ENCODE measurements around the gene ING1. TPM values are rescaled to one million over a fixed set of nuclear protein-coding genes. Genes with fewer than 3 reads are reported as not detected.

The ING1 gene
- total and polyA plus RNA-seq, 4 donors = 7.4 to 16.8 (median 10.6) TPM

DNA sequence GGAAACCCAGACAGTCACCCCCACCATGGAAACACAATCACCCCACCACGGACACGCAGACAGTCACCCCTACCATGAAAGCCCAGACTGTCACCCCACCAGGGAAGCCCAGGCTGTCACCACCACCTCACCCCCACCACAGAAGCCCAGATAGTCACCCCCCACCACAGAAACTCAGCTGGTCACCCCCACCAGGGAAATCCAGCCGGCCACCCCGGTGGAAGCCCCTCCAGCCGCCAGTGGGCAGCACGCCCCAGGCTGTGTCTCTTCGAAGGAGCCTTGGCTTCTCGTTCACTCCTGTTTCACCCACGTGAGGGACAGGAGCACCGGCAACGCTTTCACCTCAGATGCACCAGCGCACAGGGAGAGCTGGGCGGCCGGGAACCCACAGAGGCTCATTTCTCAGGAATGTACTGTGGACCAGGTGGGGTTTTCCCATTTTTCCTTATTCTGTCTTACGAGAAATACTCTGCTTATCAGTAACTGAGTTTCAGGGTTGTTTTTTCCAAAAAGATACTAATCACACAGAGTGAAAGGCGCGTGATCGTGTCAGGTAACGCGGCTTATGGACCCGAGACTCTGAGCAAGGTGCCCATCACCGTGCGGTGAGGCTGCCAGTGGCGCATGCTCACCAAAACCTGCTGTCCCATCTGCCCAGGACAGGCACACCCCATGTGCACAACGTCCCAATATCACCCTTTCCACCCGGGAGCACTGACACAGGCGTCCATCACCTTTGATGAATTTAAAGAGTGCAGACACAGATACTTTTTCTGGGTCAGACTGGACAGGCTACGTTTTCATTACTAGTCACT, 35.6 kb upstream of the ING1 start:
- intact Hi-C loops (cut with DNase I) = no loop called here
- H3K27me3 ChIP-seq (ENCODE audit: control insufficient read depth in 1 of 2, insufficient read depth in 2 of 2, low read length in 1 of 2) = no peaks in the 10 kb centered on the region
- no peak overlapping the region for H3K27ac ChIP-seq (ENCODE audit: low read depth in 1 of 2, low read length in 2 of 2)
- WGBS, 2 donors = 83 to 87% methylated on average over 24 to 28 of the region's 28 CpGs
- no peaks in the 10 kb centered on the region for H3K4me1 ChIP-seq (ENCODE audit: control insufficient read depth in 1 of 2, insufficient read depth in 2 of 2, low read length in 2 of 2)
- H3K9me3 ChIP-seq (ENCODE audit: control insufficient read depth, low read length) = no peaks in the 10 kb centered on the region
- no peak for DNase-seq
- H3K4me3 ChIP-seq (ENCODE audit: low read length in 2 of 2) = no peak overlapping the region
- peaks cover 4% of the 10 kb centered on the region in 2 donors for H3K36me3 ChIP-seq (ENCODE audit: control insufficient read depth in 1 of 2, insufficient read depth in 2 of 2, low read length in 1 of 2)
- no peak for ATAC-seq (ENCODE audit: low FRiP score)

GRCh38 chr13:110680852-110681251, 32.6 kb upstream of the ING1 start:
- ATAC-seq (ENCODE audit: low FRiP score) (no peak), DNase-seq (no peak)
- intact Hi-C loops (cut with DNase I) = no loop called here
- Histone ChIP-seq H3K27me3 (ENCODE audit: control insufficient read depth in 1 of 2, insufficient read depth in 2 of 2, low read length in 1 of 2) (no peaks in the 10 kb centered on the region), H3K9me3 (ENCODE audit: control insufficient read depth, low read length) (no peaks in the 10 kb centered on the region), H3K4me1 (ENCODE audit: control insufficient read depth in 1 of 2, insufficient read depth in 2 of 2, low read length in 2 of 2) (no peaks in the 10 kb centered on the region), H3K4me3 (ENCODE audit: low read length in 2 of 2) (no peak overlapping the region), H3K36me3 (ENCODE audit: control insufficient read depth in 1 of 2, insufficient read depth in 2 of 2, low read length in 1 of 2) (peaks cover 4 to 5% of the 10 kb centered on the region in 2 donors), H3K27ac (ENCODE audit: low read depth in 1 of 2, low read length in 2 of 2) (no peak overlapping the region)
- 80 to 87% methylated on average over 7 of the region's 7 CpGs for WGBS, 2 donors

- Histone ChIP-seq H3K27ac (ENCODE audit: low read depth in 1 of 2, low read length in 2 of 2) (no peak overlapping the region), H3K27me3 (ENCODE audit: control insufficient read depth in 1 of 2, insufficient read depth in 2 of 2, low read length in 1 of 2) (no peaks in the 10 kb centered on the region), H3K9me3 (ENCODE audit: control insufficient read depth, low read length) (no peaks in the 10 kb centered on the region), H3K4me1 (ENCODE audit: control insufficient read depth in 1 of 2, insufficient read depth in 2 of 2, low read length in 2 of 2) (no peaks in the 10 kb centered on the region), H3K36me3 (ENCODE audit: control insufficient read depth in 1 of 2, insufficient read depth in 2 of 2, low read length in 1 of 2) (peaks cover 2 to 4% of the 10 kb centered on the region in 2 donors), H3K4me3 (ENCODE audit: low read length in 2 of 2) (no peak overlapping the region)
- intact Hi-C loops (cut with DNase I) = loop anchor here in 1 of 2 donors (2.0 kb wide), 1 partner anchor 137 kb away; no protein-coding TSS in a partner anchor
- no peak for ATAC-seq (ENCODE audit: low FRiP score)
- WGBS, 2 donors = 83 to 85% methylated on average over 15 of the region's 15 CpGs
- DNase-seq = no peak
These were observed 31.5 kb upstream of the ING1 start for GRCh38 chr13:110681868-110682550.

GRCh38 chr13:110682746-110683145, 30.8 kb upstream of the ING1 start:
- intact Hi-C loops (cut with DNase I) = loop anchor here in 1 of 2 donors (2.0 kb wide), 1 partner anchor 136 kb away; no protein-coding TSS in a partner anchor
- H3K27me3 ChIP-seq (ENCODE audit: control insufficient read depth in 1 of 2, insufficient read depth in 2 of 2, low read length in 1 of 2) = no peaks in the 10 kb centered on the region
- no peaks in the 10 kb centered on the region for H3K4me1 ChIP-seq (ENCODE audit: control insufficient read depth in 1 of 2, insufficient read depth in 2 of 2, low read length in 2 of 2)
- WGBS, 2 donors = 87 to 88% methylated on average over 12 of the region's 12 CpGs
- H3K36me3 ChIP-seq (ENCODE audit: control insufficient read depth in 1 of 2, insufficient read depth in 2 of 2, low read length in 1 of 2) = peaks cover 2 to 4% of the 10 kb centered on the region in 2 donors
- H3K4me3 ChIP-seq (ENCODE audit: low read length in 2 of 2) = no peak overlapping the region
- H3K27ac ChIP-seq (ENCODE audit: low read depth in 1 of 2, low read length in 2 of 2) = no peak overlapping the region
- ATAC-seq (ENCODE audit: low FRiP score) (no peak), DNase-seq (no peak)
- no peaks in the 10 kb centered on the region for H3K9me3 ChIP-seq (ENCODE audit: control insufficient read depth, low read length)

- no peak overlapping the region for H3K4me3 ChIP-seq (ENCODE audit: low read length in 2 of 2)
- peaks cover 1 to 4% of the 10 kb centered on the region in 2 donors for H3K36me3 ChIP-seq (ENCODE audit: control insufficient read depth in 1 of 2, insufficient read depth in 2 of 2, low read length in 1 of 2)
- no peak overlapping the region for H3K27ac ChIP-seq (ENCODE audit: low read depth in 1 of 2, low read length in 2 of 2)
- intact Hi-C loops (cut with DNase I) = loop anchor here in 1 of 2 donors (2.0 kb wide), 1 partner anchor 135 kb away; no protein-coding TSS in a partner anchor
- H3K9me3 ChIP-seq (ENCODE audit: control insufficient read depth, low read length) = no peaks in the 10 kb centered on the region
- DNase-seq (no peak), ATAC-seq (ENCODE audit: low FRiP score) (no peak)
- H3K27me3 ChIP-seq (ENCODE audit: control insufficient read depth in 1 of 2, insufficient read depth in 2 of 2, low read length in 1 of 2) = no peaks in the 10 kb centered on the region
- WGBS, 2 donors = 75 to 76% methylated on average over 5 of the region's 5 CpGs
- H3K4me1 ChIP-seq (ENCODE audit: control insufficient read depth in 1 of 2, insufficient read depth in 2 of 2, low read length in 2 of 2) = no peaks in the 10 kb centered on the region
These were observed 30.2 kb upstream of the ING1 start for GRCh38 chr13:110683203-110683883.

GRCh38 chr13:110683921-110684320, 29.6 kb upstream of the ING1 start:
- Histone ChIP-seq H3K36me3 (ENCODE audit: control insufficient read depth in 1 of 2, insufficient read depth in 2 of 2, low read length in 1 of 2) (peaks cover 0 to 4% of the 10 kb centered on the region in 2 donors), H3K4me3 (ENCODE audit: low read length in 2 of 2) (no peak overlapping the region), H3K9me3 (ENCODE audit: control insufficient read depth, low read length) (no peaks in the 10 kb centered on the region), H3K27me3 (ENCODE audit: control insufficient read depth in 1 of 2, insufficient read depth in 2 of 2, low read length in 1 of 2) (no peaks in the 10 kb centered on the region), H3K27ac (ENCODE audit: low read depth in 1 of 2, low read length in 2 of 2) (no peak overlapping the region), H3K4me1 (ENCODE audit: control insufficient read depth in 1 of 2, insufficient read depth in 2 of 2, low read length in 2 of 2) (no peaks in the 10 kb centered on the region)
- WGBS, 2 donors = 90 to 92% methylated on average over 5 of the region's 5 CpGs
- intact Hi-C loops (cut with DNase I) = loop anchor here in 1 of 2 donors (2.0 kb wide), 1 partner anchor 135 kb away; no protein-coding TSS in a partner anchor
- ATAC-seq (ENCODE audit: low FRiP score) (no peak), DNase-seq (no peak)

GRCh38 chr13:110684388-110685056, 29.0 kb upstream of the ING1 start:
- Histone ChIP-seq H3K4me1 (ENCODE audit: control insufficient read depth in 1 of 2, insufficient read depth in 2 of 2, low read length in 2 of 2) (no peaks in the 10 kb centered on the region), H3K4me3 (ENCODE audit: low read length in 2 of 2) (no peak overlapping the region), H3K27ac (ENCODE audit: low read depth in 1 of 2, low read length in 2 of 2) (no peak overlapping the region), H3K9me3 (ENCODE audit: control insufficient read depth, low read length) (no peaks in the 10 kb centered on the region), H3K27me3 (ENCODE audit: control insufficient read depth in 1 of 2, insufficient read depth in 2 of 2, low read length in 1 of 2) (no peaks in the 10 kb centered on the region), H3K36me3 (ENCODE audit: control insufficient read depth in 1 of 2, insufficient read depth in 2 of 2, low read length in 1 of 2) (peaks cover 0 to 4% of the 10 kb centered on the region in 2 donors)
- ATAC-seq (ENCODE audit: low FRiP score) = no peak
- 89 to 90% methylated on average over 8 of the region's 8 CpGs for WGBS, 2 donors
- intact Hi-C loops (cut with DNase I) = no loop called here
- no peak for DNase-seq

GRCh38 chr13:110685305-110686020, 28.0 kb upstream of the ING1 start:
- DNase-seq (no peak), ATAC-seq (ENCODE audit: low FRiP score) (no peak)
- Histone ChIP-seq H3K36me3 (ENCODE audit: control insufficient read depth in 1 of 2, insufficient read depth in 2 of 2, low read length in 1 of 2) (peaks cover 0 to 4% of the 10 kb centered on the region in 2 donors), H3K4me3 (ENCODE audit: low read length in 2 of 2) (no peak overlapping the region), H3K9me3 (ENCODE audit: control insufficient read depth, low read length) (no peaks in the 10 kb centered on the region), H3K27me3 (ENCODE audit: control insufficient read depth in 1 of 2, insufficient read depth in 2 of 2, low read length in 1 of 2) (no peaks in the 10 kb centered on the region), H3K27ac (ENCODE audit: low read depth in 1 of 2, low read length in 2 of 2) (no peak overlapping the region), H3K4me1 (ENCODE audit: control insufficient read depth in 1 of 2, insufficient read depth in 2 of 2, low read length in 2 of 2) (no peaks in the 10 kb centered on the region)
- intact Hi-C loops (cut with DNase I) = no loop called here
- 68 to 71% methylated on average over 11 of the region's 11 CpGs for WGBS, 2 donors
